Hepatocyte (in vitro differentiated cells): Measurements from ENCODE around the gene HS6ST2. TPM values are rescaled to one million over a fixed set of nuclear protein-coding genes. Genes with fewer than 3 reads are reported as not detected.

Experiments
- DNase-seq: peaks from one replicate; pipeline ENCODE4 v3.0.0-alpha.2; 2016; ENCODE audit warnings: low spot score
- H2AFZ ChIP-seq: fragments of 200-600 bp; sonication (generic); 2 replicates; pipeline ENCODE4 v1.6.0; 2016; ENCODE audit warnings: antibody characterized with exemption, mild to moderate bottlenecking
- H3K27ac ChIP-seq: fragments of 200-600 bp; sonication (generic); 2 replicates; pipeline ENCODE4 v1.5.1; 2016; ENCODE audit warnings: mild to moderate bottlenecking
- H3K27me3 ChIP-seq: fragments of 200-600 bp; sonication (generic); 2 replicates; pipeline ENCODE4 v1.6.1; 2016
- H3K36me3 ChIP-seq: fragments of 200-600 bp; sonication (generic); replicated peaks from 2 replicates; pipeline ENCODE4 v1.5.1; 2016; ENCODE audit warnings: low read depth; ENCODE audit not compliant: insufficient read depth
- H3K4me1 ChIP-seq: fragments of 200-600 bp; sonication (generic); 2 replicates; pipeline ENCODE4 v1.5.1; 2016; ENCODE audit warnings: mild to moderate bottlenecking, moderate library complexity; ENCODE audit not compliant: insufficient read depth
- H3K4me2 ChIP-seq: fragments of 200-600 bp; sonication (generic); 2 replicates; pipeline ENCODE4 v1.6.0; 2016
- H3K4me3 ChIP-seq: fragments of 200-600 bp; sonication (generic); 2 replicates; pipeline ENCODE4 v1.5.1; 2016; ENCODE audit warnings: mild to moderate bottlenecking
- H3K79me2 ChIP-seq: fragments of 200-600 bp; sonication (generic); 2 replicates; pipeline ENCODE4 v1.6.0; 2017; ENCODE audit warnings: mild to moderate bottlenecking
- H3K9me2 ChIP-seq: fragments of 200-600 bp; sonication (generic); replicated peaks from 2 replicates; pipeline ENCODE4 v1.6.0; 2017; ENCODE audit warnings: mild to moderate bottlenecking; ENCODE audit not compliant: insufficient read depth
- H3K9me3 ChIP-seq: fragments of 200-600 bp; sonication (generic); 2 replicates; pipeline ENCODE4 v1.5.1; 2016; ENCODE audit warnings: low read depth, mild to moderate bottlenecking
- H4K20me1 ChIP-seq: fragments of 200-600 bp; sonication (generic); 2 replicates; pipeline ENCODE4 v1.6.0; 2016; ENCODE audit warnings: mild to moderate bottlenecking; ENCODE audit not compliant: insufficient read depth, poor library complexity, severe bottlenecking
- CTCF ChIP-seq: fragments of 200-600 bp; sonication (generic); IDR thresholded peaks from 2 replicates; pipeline ENCODE4 v1.5.1; 2016; ENCODE audit warnings: antibody characterized with exemption, mild to moderate bottlenecking; ENCODE audit not compliant: poor library complexity
- EZH2 ChIP-seq: fragments of 200-600 bp; sonication (generic); IDR thresholded peaks from 2 replicates; pipeline ENCODE4 v1.6.1; 2016; ENCODE audit warnings: antibody characterized with exemption, mild to moderate bottlenecking, borderline replicate concordance
- EZH2phosphoT487 ChIP-seq: fragments of 200-600 bp; sonication (generic); IDR thresholded peaks from one replicate; pipeline ENCODE4 v1.6.1; 2018; ENCODE audit warnings: antibody characterized with exemption, mild to moderate bottlenecking, low read depth, moderate library complexity; ENCODE audit not compliant: unreplicated experiment, severe bottlenecking
- WGBS: methylation state at CpG from one replicate; pipeline ENCODE4 v1.1.6; 2016; ENCODE audit warnings: low lambda C conversion rate; ENCODE audit errors: missing lambda C conversion rate; 5-methylcytosine and 5-hydroxymethylcytosine counted together
- polyA plus RNA-seq: library from polyadenylated mRNA; unstranded; fragments of >200 nt; fragmentation: Nextera tagmentation; extraction: Ambion mirVana; gene quantifications from 2 replicates; pipeline ENCODE4 v1.2.1, GENCODE V29; 2016
- total RNA-seq: library from RNA; depleted of rRNA; stranded (reverse); fragments of >200 nt; gene quantifications from 2 replicates; pipeline ENCODE4 v1.2.3, GENCODE V29; 2014

HS6ST2 gene
- total and polyA plus RNA-seq, 2 experiments from 2014 or later, result 17.4 to 21.9 TPM

GRCh38 chrX:132676561-132677186 is 281.8 kb downstream of the HS6ST2 start:
- H3K36me3 ChIP-seq, result no peaks in the 10 kb centered on the region
- no peaks in the 10 kb centered on the region for H3K79me2 ChIP-seq
- no peaks in the 10 kb centered on the region for H4K20me1 ChIP-seq
- no peaks in the 10 kb centered on the region for H3K4me1 ChIP-seq
- TF ChIP-seq EZH2, result no peak
- peak; percentile 28 for TF ChIP-seq CTCF
- TF ChIP-seq EZH2phosphoT487, result no peak
- no peak overlapping the region for H2AFZ ChIP-seq
- no peaks in the 10 kb centered on the region for H3K9me2 ChIP-seq
- 57% methylated on average over 4 of the region's 4 CpGs for WGBS
- H3K4me3 ChIP-seq, result no peak overlapping the region
- no peaks in the 10 kb centered on the region for H3K27me3 ChIP-seq
- peak; percentile 6 for DNase-seq
- peak overlapping the region; percentile 37 for H3K4me2 ChIP-seq
- no peak overlapping the region for H3K27ac ChIP-seq
- no peaks in the 10 kb centered on the region for H3K9me3 ChIP-seq

DNA sequence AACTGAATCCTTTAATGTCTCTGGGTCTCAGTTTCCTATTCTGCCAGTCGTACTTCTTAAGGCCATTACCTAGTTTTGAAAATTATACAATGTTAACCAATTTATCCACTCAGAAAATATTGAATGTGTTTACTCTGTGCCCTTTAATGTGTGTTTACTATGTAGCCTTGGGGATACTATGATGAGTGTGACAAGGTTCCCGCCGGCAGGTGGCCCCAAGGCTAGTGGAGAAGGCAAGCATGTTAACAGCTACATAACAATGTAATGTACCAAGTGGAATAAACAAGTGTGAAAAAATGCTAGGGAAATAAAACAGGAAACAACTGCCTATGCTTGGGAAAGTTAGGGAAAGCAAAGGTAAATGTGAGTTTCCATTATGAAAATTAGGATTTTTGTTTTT is 282.3 kb downstream of the HS6ST2 start:
- no peak overlapping the region for H2AFZ ChIP-seq
- no peaks in the 10 kb centered on the region for H3K4me1 ChIP-seq
- 75% methylated on average over 3 of the region's 3 CpGs for WGBS
- no peak overlapping the region for H3K4me2 ChIP-seq
- DNase-seq, result no peak
- H3K4me3 ChIP-seq, result no peak overlapping the region
- no peak overlapping the region for H3K27ac ChIP-seq
- no peaks in the 10 kb centered on the region for H3K36me3 ChIP-seq
- TF ChIP-seq EZH2, result no peak
- TF ChIP-seq CTCF, result no peak
- no peak for TF ChIP-seq EZH2phosphoT487
- H3K79me2 ChIP-seq, result no peaks in the 10 kb centered on the region
- no peaks in the 10 kb centered on the region for H3K9me3 ChIP-seq
- no peaks in the 10 kb centered on the region for H3K9me2 ChIP-seq
- H3K27me3 ChIP-seq, result no peaks in the 10 kb centered on the region
- no peaks in the 10 kb centered on the region for H4K20me1 ChIP-seq

DNA sequence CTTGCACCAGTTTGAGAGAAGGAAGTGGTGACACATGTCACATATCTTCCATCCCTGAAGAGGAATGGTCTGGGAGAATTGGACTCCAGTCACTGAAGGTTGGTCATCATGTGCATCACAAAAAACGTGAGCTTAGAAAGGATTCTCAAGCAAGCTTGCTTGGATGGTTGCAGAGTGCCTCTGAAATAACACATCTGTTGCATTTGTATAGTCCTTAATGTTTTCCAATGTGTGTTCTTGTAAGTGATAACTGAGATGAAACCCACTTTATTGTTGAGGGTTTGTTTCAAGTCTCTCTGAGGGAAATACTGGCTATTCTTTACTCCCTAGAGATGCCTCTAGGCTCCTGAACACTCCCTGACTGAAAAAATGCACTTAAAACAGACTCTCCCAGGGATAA is 285.1 kb downstream of the HS6ST2 start:
- WGBS, result 6% methylated on average over 1 of the region's 1 CpG
- H3K79me2 ChIP-seq, result no peaks in the 10 kb centered on the region
- H3K4me3 ChIP-seq, result no peak overlapping the region
- no peaks in the 10 kb centered on the region for H3K27me3 ChIP-seq
- no peaks in the 10 kb centered on the region for H4K20me1 ChIP-seq
- H3K4me2 ChIP-seq, result no peak overlapping the region
- TF ChIP-seq EZH2, result no peak
- no peak for TF ChIP-seq EZH2phosphoT487
- TF ChIP-seq CTCF, result no peak
- H3K4me1 ChIP-seq, result no peaks in the 10 kb centered on the region
- DNase-seq, result no peak
- no peaks in the 10 kb centered on the region for H3K9me3 ChIP-seq
- no peak overlapping the region for H2AFZ ChIP-seq
- no peaks in the 10 kb centered on the region for H3K9me2 ChIP-seq
- no peak overlapping the region for H3K27ac ChIP-seq
- H3K36me3 ChIP-seq, result no peaks in the 10 kb centered on the region

- Histone ChIP-seq H3K4me1 (no peaks in the 10 kb centered on the region), H3K27me3 (no peaks in the 10 kb centered on the region), H3K9me3 (no peaks in the 10 kb centered on the region), H3K9me2 (no peaks in the 10 kb centered on the region), H3K36me3 (no peaks in the 10 kb centered on the region), H3K4me2 (no peak overlapping the region), H3K27ac (no peak overlapping the region), H2AFZ (no peak overlapping the region), H3K4me3 (no peak overlapping the region), H4K20me1 (no peaks in the 10 kb centered on the region), H3K79me2 (no peaks in the 10 kb centered on the region)
- no peak for DNase-seq
- 75% methylated on average over 3 of the region's 3 CpGs for WGBS
- no peak for TF ChIP-seq CTCF
- TF ChIP-seq EZH2phosphoT487, result no peak
- TF ChIP-seq EZH2, result no peak
These were observed 287.2 kb downstream of the HS6ST2 start for GRCh38 chrX:132671229-132671641.
